Activated CD8-positive, alpha-beta T cell treated with anti-CD3 and anti-CD28 coated beads for 36 hours (primary cell): ENCODE results near the gene SERAC1. TPM values are rescaled to one million over a fixed set of nuclear protein-coding genes. Genes with fewer than 3 reads are reported as not detected.

ENCODE experiments used
- ATAC-seq: fragments of 200-7000 bp; cut with Tn5 transposase; one replicate; pipeline ENCODE4 v1.10.0; 2021; ENCODE audit warnings: mild to moderate bottlenecking, moderate library complexity
- CTCF ChIA-PET: fragments of 350-600 bp; sonication (Branson Sonifier 250); formaldehyde crosslinking; loops from one replicate; lab custom pipeline; 2021; ENCODE audit warnings: antibody characterized with exemption; lab: Charles Lee
- POLR2A ChIA-PET: fragments of 350-600 bp; sonication (Branson Sonifier 250); formaldehyde crosslinking; loops from one replicate; lab custom pipeline; 2021; ENCODE audit warnings: antibody characterized with exemption; lab: Charles Lee
- DNase-seq: peaks from one replicate; pipeline ENCODE4 v3.0.0-alpha.2; 2020
- H3K27ac Mint-ChIP-seq: one replicate; pipeline ENCODE4 v1.8.0; 2021; ENCODE audit warnings: mild to moderate bottlenecking, mixed read lengths
- H3K27me3 Mint-ChIP-seq: one replicate; pipeline ENCODE4 v1.8.0; 2021; ENCODE audit warnings: mixed read lengths
- H3K36me3 Mint-ChIP-seq: one replicate; pipeline ENCODE4 v1.8.0; 2021; ENCODE audit warnings: low read depth, mixed read lengths
- H3K4me1 Mint-ChIP-seq: one replicate; pipeline ENCODE4 v1.8.0; 2021; ENCODE audit warnings: low read depth, mixed read lengths
- H3K4me3 Mint-ChIP-seq: one replicate; pipeline ENCODE4 v1.8.0; 2021; ENCODE audit warnings: mild to moderate bottlenecking, moderate library complexity, mixed read lengths
- H3K9me3 Mint-ChIP-seq: one replicate; pipeline ENCODE4 v1.8.0; 2021; ENCODE audit warnings: mixed read lengths
- CTCF ChIP-seq: fragments of 200-600 bp; IDR thresholded peaks from one replicate; pipeline ENCODE4 v1.8.0; 2022; ENCODE audit warnings: antibody characterized with exemption, mild to moderate bottlenecking
- intact Hi-C: fragments of 100-400 bp; cut with micrococcal nuclease; formaldehyde crosslinking; loops from one replicate; pipeline ENCODE4 v1.10.0; 2022
- total RNA-seq, 2 experiments: library from RNA; stranded (reverse); gene quantifications; one replicate each; pipeline ENCODE4 v1.2.3, GENCODE V29; 2021

SERAC1 gene
- total RNA-seq, 2 experiments from 2014 or later, result 4.2 to 5.4 TPM

- no peak for ATAC-seq
- Mint-ChIP-seq H3K4me1 (no peaks in the 10 kb centered on the region), H3K27me3 (no peaks in the 10 kb centered on the region), H3K9me3 (no peaks in the 10 kb centered on the region), H3K27ac (no peak overlapping the region), H3K4me3 (no peak overlapping the region), H3K36me3 (peaks cover 27% of the 10 kb centered on the region)
- ChIA-PET POLR2A (no interaction called here), CTCF (interaction anchor here (1.5 to 1.7 kb wide), 2 partner anchors 24 to 69 kb away, joined by 5 read pairs; no protein-coding TSS in a partner anchor)
- TF ChIP-seq CTCF, result no peak
- intact Hi-C loops, result no loop called here
- no peak for DNase-seq
Observed at GRCh38 chr6:158095671-158096070, 72.4 kb downstream of the SERAC1 start.

- no peak for TF ChIP-seq CTCF
- ChIA-PET POLR2A (no interaction called here), CTCF (interaction anchor here (1.5 to 1.7 kb wide), 2 partner anchors 23 to 69 kb away, joined by 5 read pairs; no protein-coding TSS in a partner anchor)
- H3K36me3 Mint-ChIP-seq, result peaks cover 30% of the 10 kb centered on the region
- no peaks in the 10 kb centered on the region for H3K9me3 Mint-ChIP-seq
- intact Hi-C loops, result no loop called here
- H3K27me3 Mint-ChIP-seq, result no peaks in the 10 kb centered on the region
- no peak overlapping the region for H3K27ac Mint-ChIP-seq
- H3K4me3 Mint-ChIP-seq, result no peak overlapping the region
- DNase-seq (no peak), ATAC-seq (no peak)
- no peaks in the 10 kb centered on the region for H3K4me1 Mint-ChIP-seq
Observed at GRCh38 chr6:158095031-158095430, 73.0 kb downstream of the SERAC1 start.

DNA sequence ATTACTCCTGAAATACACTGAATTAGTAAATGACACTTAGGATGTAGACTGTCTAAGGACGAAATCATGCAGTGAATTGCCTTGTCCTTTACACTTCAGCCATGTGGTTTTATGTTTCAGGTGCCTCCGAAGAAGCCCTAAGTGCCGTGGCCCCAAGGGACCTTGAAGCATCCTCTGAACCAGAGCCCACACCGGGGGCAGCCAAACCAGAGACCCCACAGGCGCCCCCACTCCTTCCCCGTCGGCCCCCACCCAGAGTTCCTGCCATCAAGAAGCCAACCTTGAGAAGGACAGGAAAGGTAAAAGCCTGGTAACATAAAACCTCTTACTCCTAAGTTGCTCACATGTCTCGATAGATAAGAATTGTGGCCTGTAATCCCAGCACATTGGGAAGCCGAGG is 75.3 kb downstream of the SERAC1 start:
- intact Hi-C loops, result no loop called here
- ATAC-seq, result no peak
- H3K4me1 Mint-ChIP-seq, result no peaks in the 10 kb centered on the region
- DNase-seq, result no peak
- TF ChIP-seq CTCF, result no peak
- ChIA-PET CTCF (interaction anchor here (1.0 kb wide), 1 partner anchor 20 kb away, joined by 3 read pairs; no protein-coding TSS in a partner anchor), POLR2A (interaction anchor here (0.6 kb wide), 1 partner anchor 86 kb away, joined by 3 read pairs; no protein-coding TSS in a partner anchor)
- H3K36me3 Mint-ChIP-seq, result peaks cover 42% of the 10 kb centered on the region
- no peak overlapping the region for H3K4me3 Mint-ChIP-seq
- H3K27ac Mint-ChIP-seq, result no peak overlapping the region
- H3K27me3 Mint-ChIP-seq, result no peaks in the 10 kb centered on the region
- H3K9me3 Mint-ChIP-seq, result no peaks in the 10 kb centered on the region

DNA sequence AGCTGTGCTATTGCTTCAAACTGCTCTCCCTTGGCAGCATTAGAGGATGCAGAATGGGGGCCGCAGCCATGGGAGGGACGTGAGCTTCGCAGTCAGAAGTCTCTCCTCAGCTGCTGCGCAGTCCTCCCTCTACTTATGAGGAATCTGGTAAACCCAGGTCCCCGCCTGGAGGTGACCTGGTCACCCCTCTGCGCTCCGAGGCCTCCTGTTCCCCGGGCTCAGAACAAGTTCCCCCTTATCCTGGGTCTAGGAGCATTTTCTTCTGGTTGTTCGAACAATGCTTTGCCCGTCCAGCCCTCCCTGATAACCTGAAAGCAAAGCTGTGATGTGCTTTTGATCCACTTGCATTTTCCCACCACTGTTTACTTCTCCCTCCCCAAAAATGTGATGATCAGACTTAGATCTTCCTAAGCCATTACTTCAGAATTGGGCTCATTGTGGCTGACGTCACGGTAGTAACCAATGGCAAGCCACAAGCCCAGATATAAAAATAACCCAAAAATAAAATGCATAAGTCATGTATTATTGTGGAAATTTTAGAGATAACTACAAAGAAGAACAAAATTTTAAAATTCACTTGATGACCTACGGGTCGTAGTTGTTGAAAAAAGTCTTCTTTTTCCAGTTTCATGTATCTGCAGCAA is 80.7 kb downstream of the SERAC1 start:
- H3K36me3 Mint-ChIP-seq, result peaks cover 39% of the 10 kb centered on the region
- intact Hi-C loops, result no loop called here
- H3K27ac Mint-ChIP-seq, result no peak overlapping the region
- H3K27me3 Mint-ChIP-seq, result no peaks in the 10 kb centered on the region
- H3K4me3 Mint-ChIP-seq, result no peak overlapping the region
- DNase-seq, result no peak
- no peaks in the 10 kb centered on the region for H3K4me1 Mint-ChIP-seq
- CTCF ChIA-PET, result no interaction called here
- TF ChIP-seq CTCF, result no peak
- no peaks in the 10 kb centered on the region for H3K9me3 Mint-ChIP-seq
- no peak for ATAC-seq
- POLR2A ChIA-PET, result no interaction called here

GRCh38 chr6:158086504-158087223 is 81.4 kb downstream of the SERAC1 start:
- no peak for DNase-seq
- no peak for ATAC-seq
- Mint-ChIP-seq H3K4me3 (no peak overlapping the region), H3K27me3 (no peaks in the 10 kb centered on the region), H3K9me3 (no peaks in the 10 kb centered on the region), H3K4me1 (no peaks in the 10 kb centered on the region), H3K27ac (no peak overlapping the region), H3K36me3 (peaks cover 33% of the 10 kb centered on the region)
- CTCF ChIA-PET, result interaction anchor here (0.7 to 0.9 kb wide), 2 partner anchors 12 to 57 kb away, joined by 3 to 4 read pairs; no protein-coding TSS in a partner anchor
- no peak for TF ChIP-seq CTCF
- intact Hi-C loops, result no loop called here
- POLR2A ChIA-PET, result no interaction called here
